Kidney (tissue), 14 donors: ENCODE results near the gene OR2L8. TPM values are rescaled to one million over a fixed set of nuclear protein-coding genes. Genes with fewer than 3 reads are reported as not detected.
A peak's percentile ranks its signal among the peaks of the same experiment; 100 is the strongest.
"Not testable (repeated sequence)": the region's sequence is repeated elsewhere in the genome, so short reads cannot be mapped to it uniquely, and the experiment has no call there.

Experiments used
- DNase-seq, 5 donors: peaks; one replicate each; pipeline ENCODE4 v3.0.0-alpha.2; 2013 to 2020
- FAIRE-seq: peaks from 2 replicates; lab custom pipeline; 2012; peaks lifted over from hg19 to GRCh38; lab: Jason Lieb, UNC
- H3K27ac ChIP-seq, 2 donors: one replicate each; pipeline ENCODE4 v1.7.0; 2013; ENCODE audit warnings: low read depth in 2 of 2, low read length in 2 of 2, inconsistent platforms in 1 of 2
- H3K27me3 ChIP-seq: one replicate; pipeline ENCODE4 v1.7.1; 2013; ENCODE audit warnings: low read length, inconsistent platforms; ENCODE audit not compliant: control insufficient read depth, insufficient read depth
- H3K36me3 ChIP-seq, 3 donors: one replicate each; pipeline versions ENCODE4 v1.7.0 to v1.7.1; 2013; ENCODE audit warnings: low read length in 3 of 3, control low read depth in 1 of 3, inconsistent platforms in 1 of 3; ENCODE audit not compliant: insufficient read depth in 3 of 3, control insufficient read depth in 2 of 3
- H3K4me1 ChIP-seq, 3 donors: one replicate each; pipeline versions ENCODE4 v1.7.0 to v1.7.1; 2013; ENCODE audit warnings: low read length in 3 of 3, inconsistent platforms in 1 of 3, low read depth in 1 of 3; ENCODE audit not compliant: control insufficient read depth in 2 of 3, insufficient read depth in 2 of 3
- H3K4me3 ChIP-seq, 3 donors: one replicate each; pipeline versions ENCODE4 v1.7.0 to v1.8.1; 2013; ENCODE audit warnings: low read length in 3 of 3, control low read depth in 1 of 3, inconsistent platforms in 1 of 3
- H3K9ac ChIP-seq, 3 donors: one replicate each; pipeline versions ENCODE4 v1.7.0 to v1.7.1; 2013; ENCODE audit warnings: low read length in 3 of 3, control low read depth in 1 of 3, inconsistent platforms in 1 of 3
- H3K9me3 ChIP-seq, 3 donors: one replicate each; pipeline versions ENCODE4 v1.7.0 to v1.7.1; 2013; ENCODE audit warnings: low read length in 3 of 3, control low read depth in 1 of 3, inconsistent platforms in 1 of 3; ENCODE audit not compliant: control insufficient read depth in 2 of 3, insufficient read depth in 1 of 3
- intact Hi-C: fragments of 100-400 bp; cut with DNase I; formaldehyde crosslinking; loops from one replicate; pipeline ENCODE4 v1.11.1; 2022
- polyA plus RNA-seq: library from polyadenylated mRNA; stranded (reverse); fragments of 350-450 nt; fragmentation: Illumina TruSeq; extraction: RNeasy Lipid Tissue Mini Kit (QIAGEN cat#74804); gene quantifications from one replicate; pipeline ENCODE4 v1.2.3, GENCODE V29; 2014; ENCODE audit warnings: low read depth, low replicate concordance; ENCODE audit not compliant: insufficient read depth
- total RNA-seq: library from RNA; stranded (reverse); fragmentation: NEBNext Ultra II Directional; extraction: Animal tissue kit (Norgen Biotek cat#: 25700); gene quantifications from one replicate; pipeline ENCODE4 v1.2.1, GENCODE V29; 2021
- TF ChIP-seq, protein P1 (sequence below): IDR thresholded peaks from 3 replicates; pipeline ENCODE4 v1.5.1; 2012; ENCODE audit warnings: mild to moderate bottlenecking, moderate library complexity, borderline replicate concordance; ENCODE audit not compliant: insufficient read depth; ENCODE audit errors: extremely low read depth
- donor health status: control.
- donor health status: control.
- donor health status: control.
- donor health status: control.
- donor health status: control.
- donor health status: DM: yes; HTN: yes; CAD: no.
- donor health status: Normal renal cell carcinoma (clear cell type).

Gene OR2L8
- total and polyA plus RNA-seq, 2 donors from 2014 or later, result not detected

- Histone ChIP-seq H3K36me3 (no peaks in the 10 kb centered on the region), H3K27ac (no peak overlapping the region), H3K27me3 (no peaks in the 10 kb centered on the region), H3K9me3 (no peaks in the 10 kb centered on the region), H3K9ac (no peak overlapping the region), H3K4me3 (no peak overlapping the region), H3K4me1 (no peaks in the 10 kb centered on the region)
- DNase-seq, result no peak
- intact Hi-C loops, result no loop called here
- FAIRE-seq, result no peak
- TF ChIP-seq, protein P1, sequence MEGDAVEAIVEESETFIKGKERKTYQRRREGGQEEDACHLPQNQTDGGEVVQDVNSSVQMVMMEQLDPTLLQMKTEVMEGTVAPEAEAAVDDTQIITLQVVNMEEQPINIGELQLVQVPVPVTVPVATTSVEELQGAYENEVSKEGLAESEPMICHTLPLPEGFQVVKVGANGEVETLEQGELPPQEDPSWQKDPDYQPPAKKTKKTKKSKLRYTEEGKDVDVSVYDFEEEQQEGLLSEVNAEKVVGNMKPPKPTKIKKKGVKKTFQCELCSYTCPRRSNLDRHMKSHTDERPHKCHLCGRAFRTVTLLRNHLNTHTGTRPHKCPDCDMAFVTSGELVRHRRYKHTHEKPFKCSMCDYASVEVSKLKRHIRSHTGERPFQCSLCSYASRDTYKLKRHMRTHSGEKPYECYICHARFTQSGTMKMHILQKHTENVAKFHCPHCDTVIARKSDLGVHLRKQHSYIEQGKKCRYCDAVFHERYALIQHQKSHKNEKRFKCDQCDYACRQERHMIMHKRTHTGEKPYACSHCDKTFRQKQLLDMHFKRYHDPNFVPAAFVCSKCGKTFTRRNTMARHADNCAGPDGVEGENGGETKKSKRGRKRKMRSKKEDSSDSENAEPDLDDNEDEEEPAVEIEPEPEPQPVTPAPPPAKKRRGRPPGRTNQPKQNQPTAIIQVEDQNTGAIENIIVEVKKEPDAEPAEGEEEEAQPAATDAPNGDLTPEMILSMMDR, result no peak
Observed at GRCh38 chr1:247936415-247936814, 12.2 kb upstream of the OR2L8 start.

GRCh38 chr1:247936965-247937734 lies 11.5 kb upstream of the OR2L8 start:
- TF ChIP-seq, protein P1, result peak; percentile 49
- H3K27ac ChIP-seq, intact Hi-C loops, H3K4me3 ChIP-seq, H3K9ac ChIP-seq, H3K27me3 ChIP-seq, FAIRE-seq, H3K36me3 ChIP-seq, H3K4me1 ChIP-seq, H3K9me3 ChIP-seq: not testable (repeated sequence)
- DNase-seq, result peak; percentile 78 to 89 (median 79)

DNA sequence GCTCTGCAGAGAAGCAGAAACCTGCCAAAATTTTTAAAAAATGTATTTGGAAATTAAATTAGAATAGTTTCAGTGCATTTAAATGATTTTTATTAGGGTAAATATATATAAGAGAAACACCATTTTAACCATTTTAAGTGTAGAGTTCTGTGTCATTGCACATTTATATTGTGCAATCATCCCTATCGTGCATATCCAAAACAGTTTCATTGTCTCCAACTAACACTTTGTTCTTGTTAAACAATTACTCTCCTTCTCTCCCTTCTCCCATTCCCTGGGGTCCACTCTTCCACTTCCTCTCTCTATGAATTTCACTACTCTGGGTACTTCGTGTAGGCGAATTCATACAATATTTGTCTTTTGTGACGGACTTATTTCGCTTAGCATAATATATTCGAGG lies 6.0 kb upstream of the OR2L8 start:
- no peak overlapping the region for H3K27ac ChIP-seq
- H3K27me3 ChIP-seq, result no peaks in the 10 kb centered on the region
- no peaks in the 10 kb centered on the region for H3K36me3 ChIP-seq
- DNase-seq, result no peak
- FAIRE-seq, result no peak
- intact Hi-C loops, result no loop called here
- no peak overlapping the region for H3K9ac ChIP-seq
- H3K4me1 ChIP-seq, result no peaks in the 10 kb centered on the region
- TF ChIP-seq, protein P1, result no peak
- no peak overlapping the region for H3K4me3 ChIP-seq
- no peaks in the 10 kb centered on the region for H3K9me3 ChIP-seq
